Measurements from ENCODE around the gene RFK.

DNA sequence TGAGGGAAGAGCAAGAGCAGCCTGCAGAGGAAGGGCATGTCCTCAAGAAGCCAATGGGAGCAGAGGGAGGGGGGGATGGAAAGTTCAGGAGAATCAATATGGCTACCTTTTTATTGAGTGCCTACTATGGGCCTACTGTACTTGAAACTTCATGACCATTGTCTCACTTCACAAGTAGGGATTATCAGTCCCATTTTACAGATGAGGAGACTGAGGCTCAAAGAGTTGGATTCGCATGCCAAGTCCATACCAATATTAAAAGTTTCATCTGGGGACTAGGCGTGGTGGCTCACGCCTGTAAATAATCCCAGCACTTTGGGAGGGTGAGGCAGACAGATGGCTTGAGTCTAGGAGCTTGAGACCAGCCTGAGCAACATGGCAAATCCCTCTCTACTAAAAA lies 40.0 kb downstream of the RFK start:
- TF ChIP-seq THRAP3 (IDR thresholded peaks at IDR 0.05; ENCODE audit: borderline replicate concordance) (no peak), ZNF707 (CRISPR knock-in tag; conservative IDR thresholded peaks at IDR 0.05) (no peak), MAX (CRISPR knock-in tag; IDR thresholded peaks at IDR 0.05) (no peak), NKRF (IDR thresholded peaks at IDR 0.05; ENCODE audit: borderline replicate concordance) (no peak), CBX2 (IDR thresholded peaks at IDR 0.05; ENCODE audit: insufficient read depth, low read length, poor library complexity, severe bottlenecking) (no peak), THRA (IDR thresholded peaks at IDR 0.05) (no peak), SMARCA5 (IDR thresholded peaks at IDR 0.05) (no peak), ZBTB33 (CRISPR knock-in tag; IDR thresholded peaks at IDR 0.05) (no peak), E2F5 (CRISPR knock-in tag; IDR thresholded peaks at IDR 0.05) (no peak)
- TF ChIP-seq, protein P1, sequence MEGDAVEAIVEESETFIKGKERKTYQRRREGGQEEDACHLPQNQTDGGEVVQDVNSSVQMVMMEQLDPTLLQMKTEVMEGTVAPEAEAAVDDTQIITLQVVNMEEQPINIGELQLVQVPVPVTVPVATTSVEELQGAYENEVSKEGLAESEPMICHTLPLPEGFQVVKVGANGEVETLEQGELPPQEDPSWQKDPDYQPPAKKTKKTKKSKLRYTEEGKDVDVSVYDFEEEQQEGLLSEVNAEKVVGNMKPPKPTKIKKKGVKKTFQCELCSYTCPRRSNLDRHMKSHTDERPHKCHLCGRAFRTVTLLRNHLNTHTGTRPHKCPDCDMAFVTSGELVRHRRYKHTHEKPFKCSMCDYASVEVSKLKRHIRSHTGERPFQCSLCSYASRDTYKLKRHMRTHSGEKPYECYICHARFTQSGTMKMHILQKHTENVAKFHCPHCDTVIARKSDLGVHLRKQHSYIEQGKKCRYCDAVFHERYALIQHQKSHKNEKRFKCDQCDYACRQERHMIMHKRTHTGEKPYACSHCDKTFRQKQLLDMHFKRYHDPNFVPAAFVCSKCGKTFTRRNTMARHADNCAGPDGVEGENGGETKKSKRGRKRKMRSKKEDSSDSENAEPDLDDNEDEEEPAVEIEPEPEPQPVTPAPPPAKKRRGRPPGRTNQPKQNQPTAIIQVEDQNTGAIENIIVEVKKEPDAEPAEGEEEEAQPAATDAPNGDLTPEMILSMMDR (IDR thresholded peaks at IDR 0.05 in 2 of 3, conservative IDR thresholded peaks at IDR 0.05 in 1 of 3; ENCODE audit: insufficient read depth in 2 of 3, low read depth in 1 of 3, low read length in 3 of 3) = no peak
